Progenitor cell of endocrine pancreas (in vitro differentiated cells): Measurements from ENCODE around the gene RFX1. TPM values are rescaled to one million over a fixed set of nuclear protein-coding genes. Genes with fewer than 3 reads are reported as not detected.

Experiments
- DNase-seq: peaks from one replicate; pipeline ENCODE4 v3.0.0; 2021; ENCODE audit warnings: low spot score; ENCODE audit not compliant: unreplicated experiment
- H3K27ac Mint-ChIP-seq: 2 replicates; pipeline ENCODE4 v1.8.0; 2021; ENCODE audit warnings: mild to moderate bottlenecking, moderate library complexity, mixed read lengths
- H3K27me3 Mint-ChIP-seq: 2 replicates; pipeline ENCODE4 v1.8.0; 2021; ENCODE audit warnings: mixed read lengths
- H3K36me3 Mint-ChIP-seq: 2 replicates; pipeline ENCODE4 v1.8.0; 2022; ENCODE audit warnings: mixed read lengths; ENCODE audit not compliant: insufficient read depth
- H3K4me1 Mint-ChIP-seq: 2 replicates; pipeline ENCODE4 v1.8.0; 2021; ENCODE audit warnings: low read depth, mixed read lengths
- H3K4me3 Mint-ChIP-seq: 2 replicates; pipeline ENCODE4 v1.8.0; 2021; ENCODE audit warnings: low read depth, mild to moderate bottlenecking, moderate library complexity, mixed read lengths
- H3K9me3 Mint-ChIP-seq: 2 replicates; pipeline ENCODE4 v1.8.0; 2021; ENCODE audit warnings: low read depth, mixed read lengths
- total RNA-seq: library from RNA; stranded (reverse); gene quantifications from 2 replicates; pipeline ENCODE4 v1.2.1, GENCODE V29; 2021
- TF ChIP-seq, protein P1 (sequence below): fragments of 200-600 bp; sonication (generic); IDR thresholded peaks from one replicate; pipeline ENCODE4 v1.5.0; 2021; ENCODE audit warnings: antibody characterized with exemption, mild to moderate bottlenecking; ENCODE audit not compliant: unreplicated experiment

The RFX1 gene
- total RNA-seq, 1 donor from 2014 or later = 26.5 TPM

DNA sequence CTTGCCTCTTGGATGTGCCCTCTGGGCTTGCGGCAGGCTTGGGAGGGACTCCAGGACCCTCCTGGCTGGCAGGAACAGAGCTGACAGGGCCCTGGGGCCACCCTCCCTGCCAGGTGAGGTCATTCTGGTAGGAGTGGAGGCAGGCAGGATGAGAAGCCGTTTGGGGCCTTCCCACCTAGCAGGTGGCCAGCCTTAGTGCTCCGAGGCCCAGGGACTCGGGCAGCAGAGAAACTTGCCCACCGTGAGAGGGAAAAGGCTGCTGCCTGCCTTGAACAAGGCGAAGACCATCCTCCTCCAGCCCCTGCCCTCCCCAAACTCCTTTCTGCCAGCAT lies 8.5 kb downstream of the RFX1 start:
- peaks cover 13% of the 10 kb centered on the region for H3K36me3 Mint-ChIP-seq
- H3K4me3 Mint-ChIP-seq = no peak overlapping the region
- no peaks in the 10 kb centered on the region for H3K27me3 Mint-ChIP-seq
- DNase-seq = no peak
- no peaks in the 10 kb centered on the region for H3K4me1 Mint-ChIP-seq
- H3K9me3 Mint-ChIP-seq = no peaks in the 10 kb centered on the region
- H3K27ac Mint-ChIP-seq = no peak overlapping the region
- TF ChIP-seq, protein P1, sequence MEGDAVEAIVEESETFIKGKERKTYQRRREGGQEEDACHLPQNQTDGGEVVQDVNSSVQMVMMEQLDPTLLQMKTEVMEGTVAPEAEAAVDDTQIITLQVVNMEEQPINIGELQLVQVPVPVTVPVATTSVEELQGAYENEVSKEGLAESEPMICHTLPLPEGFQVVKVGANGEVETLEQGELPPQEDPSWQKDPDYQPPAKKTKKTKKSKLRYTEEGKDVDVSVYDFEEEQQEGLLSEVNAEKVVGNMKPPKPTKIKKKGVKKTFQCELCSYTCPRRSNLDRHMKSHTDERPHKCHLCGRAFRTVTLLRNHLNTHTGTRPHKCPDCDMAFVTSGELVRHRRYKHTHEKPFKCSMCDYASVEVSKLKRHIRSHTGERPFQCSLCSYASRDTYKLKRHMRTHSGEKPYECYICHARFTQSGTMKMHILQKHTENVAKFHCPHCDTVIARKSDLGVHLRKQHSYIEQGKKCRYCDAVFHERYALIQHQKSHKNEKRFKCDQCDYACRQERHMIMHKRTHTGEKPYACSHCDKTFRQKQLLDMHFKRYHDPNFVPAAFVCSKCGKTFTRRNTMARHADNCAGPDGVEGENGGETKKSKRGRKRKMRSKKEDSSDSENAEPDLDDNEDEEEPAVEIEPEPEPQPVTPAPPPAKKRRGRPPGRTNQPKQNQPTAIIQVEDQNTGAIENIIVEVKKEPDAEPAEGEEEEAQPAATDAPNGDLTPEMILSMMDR = no peak

DNA sequence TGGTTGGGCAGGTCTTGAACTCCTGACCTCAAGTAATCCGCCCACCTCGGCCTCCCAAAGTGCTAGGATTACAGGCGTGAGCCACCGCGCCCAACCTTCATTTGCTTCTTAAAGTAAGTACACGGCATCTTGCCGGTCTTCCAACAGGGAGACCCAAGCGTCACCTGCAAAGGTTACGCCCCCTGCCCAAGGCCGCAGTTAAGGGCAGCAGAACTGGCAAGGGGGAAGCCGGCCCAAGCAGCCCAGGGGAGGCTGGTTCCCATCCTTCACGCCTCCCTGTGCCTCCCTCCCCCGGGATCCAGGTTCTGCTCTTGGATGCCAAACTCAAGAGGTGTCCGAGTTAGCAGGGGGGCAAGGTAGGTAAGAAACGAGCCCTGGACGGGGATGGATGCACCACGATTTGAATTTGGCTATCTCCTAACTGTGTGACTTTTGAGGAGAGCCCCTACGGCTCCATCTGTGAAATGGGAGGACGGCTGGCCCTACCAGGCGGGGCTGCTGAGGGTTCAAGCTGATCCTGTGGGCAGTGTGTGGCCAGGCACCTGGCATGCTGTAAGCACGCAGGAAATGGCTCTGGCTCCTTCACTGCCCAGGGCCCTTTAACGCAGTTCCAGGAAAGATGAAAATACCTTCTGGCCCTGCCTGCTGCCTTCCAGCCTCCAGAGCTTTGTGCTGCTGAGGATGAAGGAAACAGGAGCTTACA lies 9.0 kb downstream of the RFX1 start:
- H3K36me3 Mint-ChIP-seq = peaks cover 13% of the 10 kb centered on the region
- no peaks in the 10 kb centered on the region for H3K9me3 Mint-ChIP-seq
- no peak overlapping the region for H3K4me3 Mint-ChIP-seq
- no peaks in the 10 kb centered on the region for H3K4me1 Mint-ChIP-seq
- no peak overlapping the region for H3K27ac Mint-ChIP-seq
- no peak for DNase-seq
- no peaks in the 10 kb centered on the region for H3K27me3 Mint-ChIP-seq
- TF ChIP-seq, protein P1 = no peak

DNA sequence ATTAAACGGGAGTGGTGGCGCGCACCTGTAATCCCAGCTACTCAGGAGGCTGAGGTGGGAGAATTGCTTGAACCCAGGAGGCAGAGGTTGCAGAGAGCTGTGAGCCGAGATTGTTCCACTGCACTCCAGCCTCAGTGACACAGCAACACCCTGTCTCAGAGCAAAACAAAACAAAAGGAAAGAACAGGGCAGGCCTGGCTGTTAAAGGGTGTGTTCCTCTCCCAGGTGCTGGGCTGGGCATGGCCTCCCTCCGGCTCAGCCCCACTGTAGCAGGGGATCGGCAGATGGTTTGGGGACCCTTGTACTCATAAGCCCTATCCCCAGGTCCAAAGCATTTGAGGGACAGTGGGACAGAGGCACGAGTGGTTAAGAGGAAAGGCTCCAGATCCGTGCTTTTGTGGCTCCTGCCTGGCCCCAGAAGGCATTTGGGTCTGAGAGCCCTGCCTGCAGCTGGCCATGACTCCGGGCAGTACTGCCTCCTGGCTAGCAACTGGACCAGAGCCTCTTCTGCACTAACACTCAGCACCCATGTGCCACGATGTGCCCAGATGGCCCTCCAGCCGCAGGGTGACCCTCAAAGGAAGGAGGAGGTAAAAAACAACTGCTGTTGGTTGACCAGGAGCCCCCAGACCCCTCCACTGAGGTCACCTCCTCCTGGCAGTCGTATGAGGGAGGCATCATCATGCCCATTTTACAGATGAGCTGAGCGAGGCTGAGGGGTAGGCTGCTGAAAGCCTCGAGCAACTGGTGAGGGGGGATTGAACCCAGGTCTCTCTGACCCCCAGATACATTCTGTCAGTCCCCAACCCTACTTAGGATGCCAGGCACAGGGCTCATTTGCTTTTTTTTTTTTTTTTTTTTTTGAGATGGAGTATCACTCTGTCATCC lies 10.0 kb downstream of the RFX1 start:
- H3K36me3 Mint-ChIP-seq = peaks cover 12% of the 10 kb centered on the region
- no peaks in the 10 kb centered on the region for H3K9me3 Mint-ChIP-seq
- DNase-seq = no peak
- no peak overlapping the region for H3K4me3 Mint-ChIP-seq
- H3K27ac Mint-ChIP-seq = no peak overlapping the region
- H3K27me3 Mint-ChIP-seq = no peaks in the 10 kb centered on the region
- H3K4me1 Mint-ChIP-seq = no peaks in the 10 kb centered on the region
- TF ChIP-seq, protein P1 = no peak

DNA sequence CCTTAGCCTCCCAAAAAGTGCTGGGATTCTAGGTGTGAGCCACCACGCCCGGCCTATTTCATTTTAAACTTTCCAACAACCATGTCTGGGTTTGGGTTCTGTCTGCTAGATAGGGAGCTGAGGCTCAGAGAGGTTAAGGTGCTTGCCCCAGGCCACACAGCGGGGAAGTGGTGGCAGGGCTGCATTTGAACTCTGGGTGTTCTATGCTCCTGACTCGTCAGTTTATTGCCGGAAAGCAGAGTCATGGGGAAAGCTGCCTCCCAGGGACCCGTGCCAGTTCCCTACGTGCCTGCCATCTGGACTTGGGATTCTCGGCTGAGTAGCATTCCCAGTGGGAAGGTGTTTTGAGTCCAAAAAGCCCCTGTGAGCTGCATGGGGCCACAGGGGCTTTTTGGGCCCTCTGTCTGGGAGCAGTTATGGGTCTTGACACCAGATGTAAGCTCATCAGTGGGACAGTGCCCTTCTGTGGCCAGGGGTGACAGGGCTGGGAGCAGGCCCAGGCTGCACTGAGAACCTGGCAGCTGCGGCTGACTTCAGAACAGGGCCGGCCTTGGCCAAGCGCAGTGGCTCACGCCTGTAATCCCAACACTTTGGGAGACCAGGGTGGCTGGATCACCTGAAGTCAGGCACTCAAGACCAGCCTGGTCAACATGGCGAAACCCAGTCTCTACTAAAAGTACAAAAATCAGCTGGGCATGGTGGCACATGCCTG lies 10.9 kb downstream of the RFX1 start:
- H3K4me3 Mint-ChIP-seq = no peak overlapping the region
- no peaks in the 10 kb centered on the region for H3K27me3 Mint-ChIP-seq
- TF ChIP-seq, protein P1 = no peak
- H3K9me3 Mint-ChIP-seq = no peaks in the 10 kb centered on the region
- H3K4me1 Mint-ChIP-seq = no peaks in the 10 kb centered on the region
- no peak for DNase-seq
- no peak overlapping the region for H3K27ac Mint-ChIP-seq
- H3K36me3 Mint-ChIP-seq = peaks cover 10% of the 10 kb centered on the region

DNA sequence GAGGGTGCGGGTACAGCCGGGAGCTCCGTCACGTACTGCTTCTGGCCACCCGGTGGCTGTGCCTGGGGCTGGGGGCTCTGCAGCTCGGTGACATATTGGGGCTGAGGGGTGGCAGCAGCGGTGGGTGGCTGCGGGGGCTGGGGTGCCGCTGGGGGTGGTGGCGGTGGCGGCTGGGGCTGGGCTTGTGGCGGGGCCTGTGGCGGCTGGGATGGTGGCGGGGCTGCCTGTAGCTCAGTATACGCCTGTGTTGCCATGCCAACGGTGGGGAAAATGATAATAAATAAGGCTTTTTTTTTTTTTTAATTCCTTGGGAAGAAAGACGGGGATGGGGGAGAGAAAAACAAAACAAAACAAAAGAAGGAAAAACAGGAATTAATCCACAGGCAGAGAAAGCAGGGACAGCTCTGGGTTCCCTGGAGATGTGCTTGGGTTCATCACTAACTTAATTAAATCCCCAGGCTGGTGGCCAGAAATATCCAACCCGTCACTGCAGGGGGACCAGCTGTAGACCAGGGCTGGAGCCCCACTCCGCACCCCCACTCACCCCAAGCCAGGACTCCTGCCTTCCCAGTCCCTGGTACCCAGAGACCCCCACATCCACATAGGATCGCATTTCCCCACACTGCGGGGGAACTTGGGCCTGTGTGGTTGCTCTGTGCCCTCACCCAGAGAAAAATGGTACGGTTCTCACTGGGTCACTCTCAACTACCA lies 12.4 kb downstream of the RFX1 start:
- H3K9me3 Mint-ChIP-seq = no peaks in the 10 kb centered on the region
- DNase-seq = no peak
- H3K27me3 Mint-ChIP-seq = no peaks in the 10 kb centered on the region
- H3K4me3 Mint-ChIP-seq = no peak overlapping the region
- TF ChIP-seq, protein P1 = no peak
- H3K4me1 Mint-ChIP-seq = peaks cover 6% of the 10 kb centered on the region
- peaks cover 14% of the 10 kb centered on the region for H3K36me3 Mint-ChIP-seq
- H3K27ac Mint-ChIP-seq = no peak overlapping the region
